Keratinocyte (primary cell): ENCODE measurements around the gene PRKAR2B. TPM values are rescaled to one million over a fixed set of nuclear protein-coding genes. Genes with fewer than 3 reads are reported as not detected.

ENCODE experiments used
- DNase-seq: peaks from one replicate; pipeline ENCODE4 v3.0.0-alpha.2; 2011; ENCODE audit warnings: low read depth, missing footprints, low spot score
- FAIRE-seq: peaks from 2 replicates; lab custom pipeline; 2011; peaks lifted over from hg19 to GRCh38; lab: Jason Lieb, UNC
- H2AFZ ChIP-seq: 2 replicates; pipeline ENCODE4 v1.6.0; 2012; ENCODE audit warnings: low read length, control low read depth, inconsistent platforms; ENCODE audit not compliant: control insufficient read depth
- H3K27ac ChIP-seq: 2 replicates; pipeline ENCODE4 v1.5.1; 2011; ENCODE audit warnings: low read length; ENCODE audit not compliant: control insufficient read depth, insufficient read depth
- H3K27me3 ChIP-seq: 3 replicates; pipeline ENCODE4 v1.6.0; 2011; ENCODE audit warnings: low read length; ENCODE audit not compliant: control insufficient read depth, insufficient read depth; ENCODE audit errors: extremely low read depth
- H3K36me3 ChIP-seq, 2 experiments: 2 replicates in 1 of 2; 3 replicates in 1 of 2; pipeline ENCODE4 v1.5.1; 2011; ENCODE audit warnings: low read length in 2 of 2, mild to moderate bottlenecking in 1 of 2; ENCODE audit not compliant: control insufficient read depth in 2 of 2, insufficient read depth in 2 of 2; ENCODE audit errors: extremely low read depth in 1 of 2
- H3K4me1 ChIP-seq: 3 replicates; pipeline ENCODE4 v1.5.1; 2011; ENCODE audit warnings: low read length; ENCODE audit not compliant: control insufficient read depth, insufficient read depth; ENCODE audit errors: extremely low read depth
- H3K4me2 ChIP-seq: 3 replicates; pipeline ENCODE4 v1.6.0; 2011; ENCODE audit warnings: low read depth, low read length; ENCODE audit not compliant: control insufficient read depth, insufficient read depth; ENCODE audit errors: extremely low read depth
- H3K4me3 ChIP-seq, 3 experiments: fragments of 200-600 bp in 1 of 3; sonication (generic) in 1 of 3; 2 replicates in 2 of 3; 3 replicates in 1 of 3; pipeline ENCODE4 v1.5.1; 2011 to 2016; ENCODE audit warnings: low read length in 3 of 3, mild to moderate bottlenecking in 3 of 3, control low read depth in 2 of 3, inconsistent platforms in 1 of 3, low read depth in 1 of 3, mixed read lengths in 1 of 3, mixed run types in 1 of 3, moderate library complexity in 1 of 3; ENCODE audit not compliant: control insufficient read depth in 2 of 3, insufficient read depth in 2 of 3; ENCODE audit errors: extremely low read depth in 1 of 3
- H3K79me2 ChIP-seq: 2 replicates; pipeline ENCODE4 v1.6.0; 2012; ENCODE audit warnings: low read length; ENCODE audit not compliant: control insufficient read depth, insufficient read depth
- H3K9ac ChIP-seq: 3 replicates; pipeline ENCODE4 v1.6.0; 2011; ENCODE audit warnings: low read length; ENCODE audit not compliant: control insufficient read depth, insufficient read depth; ENCODE audit errors: extremely low read depth
- H3K9me1 ChIP-seq: 3 replicates; pipeline ENCODE4 v1.6.0; 2011; ENCODE audit warnings: low read length; ENCODE audit not compliant: control insufficient read depth, insufficient read depth; ENCODE audit errors: extremely low read depth
- H3K9me3 ChIP-seq: 2 replicates; pipeline ENCODE4 v1.5.1; 2012; ENCODE audit warnings: low read depth, low read length; ENCODE audit not compliant: control insufficient read depth
- H4K20me1 ChIP-seq: 3 replicates; pipeline ENCODE4 v1.6.0; 2011; ENCODE audit warnings: low read length; ENCODE audit not compliant: control insufficient read depth, insufficient read depth; ENCODE audit errors: extremely low read depth
- CTCF ChIP-seq, 3 experiments: IDR thresholded peaks in 1 of 3; conservative IDR thresholded peaks in 1 of 3; optimal IDR thresholded peaks in 1 of 3; 2 replicates in 2 of 3; 3 replicates in 1 of 3; pipeline versions ENCODE3 to v1.5.1; 2011; ENCODE audit warnings: low read length in 3 of 3, mild to moderate bottlenecking in 3 of 3, moderate library complexity in 2 of 3, control low read depth in 1 of 3, inconsistent platforms in 1 of 3; ENCODE audit not compliant: insufficient read depth in 2 of 3; ENCODE audit errors: extremely low read depth in 1 of 3
- EZH2 ChIP-seq: IDR thresholded peaks from one replicate; pipeline ENCODE4 v1.6.1; 2012; ENCODE audit warnings: inconsistent platforms, mild to moderate bottlenecking, low read length, moderate library complexity
- dilution Hi-C: fragments of 300-500 bp; cut with MboI; formaldehyde crosslinking; loops from one replicate; pipeline ENCODE4 v1.7.0; 2020; ENCODE audit warnings: low sequenced_read_pairs; ENCODE audit not compliant: extremely low pct_ligation_motif_present
- polyA plus RNA-seq, 5 experiments: library from polyadenylated mRNA; depleted of rRNA in 3 of 5; stranded (reverse) in 3 of 5; stranded (forward) in 1 of 5; unstranded in 1 of 5; fragments of >200 nt; gene quantifications; 1 replicate in 1 of 5; 2 replicates in 3 of 5; 3 replicates in 1 of 5; pipeline versions ENCODE4 v1.2.1 to v1.2.3, GENCODE V29; 2011 to 2012; ENCODE audit warnings: missing spikeins in 2 of 5, low read depth in 1 of 5, low replicate concordance in 1 of 5

The PRKAR2B gene
- polyA plus RNA-seq, 1 donor (not counting 4 experiments of a cell fraction or from before 2014, with no cell fraction given) = 0.01 TPM

- TF ChIP-seq EZH2 (no peak), CTCF (optimal IDR thresholded peaks at IDR 0.05 in 1 of 3, IDR thresholded peaks at IDR 0.05 in 1 of 3, conservative IDR thresholded peaks at IDR 0.05 in 1 of 3; ENCODE audit: extremely low read depth in 1 of 3, insufficient read depth in 2 of 3, low read length in 3 of 3) (no peak)
- Histone ChIP-seq H3K4me2 (no peak overlapping the region), H2AFZ (no peak overlapping the region), H3K4me1 (no peaks in the 10 kb centered on the region), H4K20me1 (no peaks in the 10 kb centered on the region), H3K9ac (no peak overlapping the region), H3K79me2 (no peaks in the 10 kb centered on the region), H3K36me3 (no peaks in the 10 kb centered on the region), H3K9me3 (no peaks in the 10 kb centered on the region), H3K9me1 (no peaks in the 10 kb centered on the region), H3K4me3 (no peak overlapping the region), H3K27ac (no peak overlapping the region), H3K27me3 (no peaks in the 10 kb centered on the region)
- DNase-seq (no peak), FAIRE-seq (no peak)
- dilution Hi-C loops = no loop called here
Measured at GRCh38 chr7:107157091-107157490, 112.6 kb downstream of the PRKAR2B start.

DNA sequence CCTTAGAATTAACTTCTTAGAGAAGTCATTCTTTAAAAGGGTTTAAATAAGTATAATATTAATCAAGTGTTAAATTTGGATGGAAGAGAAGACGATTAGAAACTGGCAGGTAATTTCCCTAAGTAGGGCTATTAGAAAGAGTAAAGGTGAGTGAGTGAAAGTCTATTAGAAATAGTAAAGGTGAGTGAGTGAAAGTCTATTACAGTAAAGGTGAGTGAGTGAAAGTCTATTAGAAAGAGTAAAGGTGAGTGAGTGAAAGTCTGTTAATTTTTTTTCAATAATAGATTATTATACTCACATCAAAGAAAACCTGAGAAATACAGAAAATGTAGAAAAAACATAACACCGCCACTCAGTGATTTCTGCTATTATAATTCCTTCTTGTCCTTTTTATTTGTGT, 113.5 kb downstream of the PRKAR2B start:
- Histone ChIP-seq H3K4me3 (no peak overlapping the region), H3K4me1 (no peaks in the 10 kb centered on the region), H3K9ac (no peak overlapping the region), H3K9me3 (no peaks in the 10 kb centered on the region), H3K27ac (no peak overlapping the region), H3K79me2 (no peaks in the 10 kb centered on the region), H3K27me3 (no peaks in the 10 kb centered on the region), H3K4me2 (no peak overlapping the region), H4K20me1 (no peaks in the 10 kb centered on the region), H2AFZ (no peak overlapping the region), H3K36me3 (no peaks in the 10 kb centered on the region), H3K9me1 (no peaks in the 10 kb centered on the region)
- FAIRE-seq = no peak
- no peak for TF ChIP-seq EZH2
- no peak for TF ChIP-seq CTCF (optimal IDR thresholded peaks at IDR 0.05 in 1 of 3, IDR thresholded peaks at IDR 0.05 in 1 of 3, conservative IDR thresholded peaks at IDR 0.05 in 1 of 3; ENCODE audit: extremely low read depth in 1 of 3, insufficient read depth in 2 of 3, low read length in 3 of 3)
- no peak for DNase-seq
- dilution Hi-C loops = no loop called here
